Vagina (tissue), 2 donors: ENCODE measurements around the gene DNAJC12.

Source experiments
- CTCF ChIP-seq, 3 experiments: fragments of 450-650 bp in 2 of 3; fragments of 200-600 bp in 1 of 3; sonication (generic) in 1 of 3; IDR thresholded peaks; one replicate each; pipeline ENCODE4 v1.5.1; 2017 to 2019; ENCODE audit warnings: antibody characterized with exemption in 3 of 3, mild to moderate bottlenecking in 2 of 3, moderate library complexity in 2 of 3
- POLR2AphosphoS5 ChIP-seq, 2 donors: sonication (generic); formaldehyde crosslinking; IDR thresholded peaks; one replicate each; pipeline ENCODE4 v1.9.0; 2017; ENCODE audit warnings: antibody characterized with exemption in 2 of 2, mild to moderate bottlenecking in 2 of 2, low read depth in 1 of 2; ENCODE audit not compliant: insufficient read depth in 1 of 2

DNA sequence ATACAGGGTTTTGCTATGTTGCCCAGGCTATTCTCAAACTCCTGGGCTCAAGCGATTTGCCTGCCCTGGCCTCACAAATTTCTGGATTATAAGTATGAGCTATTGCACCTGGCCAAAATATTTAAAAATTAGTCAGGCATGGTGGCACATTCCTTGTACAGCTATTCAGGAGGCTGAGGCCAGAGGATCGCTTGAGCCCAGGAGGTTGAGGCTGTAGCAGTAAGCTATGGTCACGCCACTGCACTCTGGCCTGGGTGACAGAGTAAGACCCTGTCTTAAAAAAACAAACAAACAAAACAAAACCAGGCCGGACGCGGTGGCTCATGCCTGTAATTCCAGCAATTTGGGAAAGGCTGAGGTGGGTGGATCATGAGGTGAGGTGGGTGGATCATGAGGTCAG, 32.0 kb upstream of the DNAJC12 start:
- no peak for TF ChIP-seq CTCF (IDR thresholded peaks at IDR 0.05)
- TF ChIP-seq POLR2AphosphoS5 (IDR thresholded peaks at IDR 0.05; ENCODE audit: insufficient read depth in 1 of 2, low read depth in 1 of 2), result no peak
